SK-N-SH (cell line): Measurements from ENCODE around the gene SAA4. TPM values are rescaled to one million over a fixed set of nuclear protein-coding genes. Genes with fewer than 3 reads are reported as not detected.
"Not testable (repeated sequence)": the region's sequence is repeated elsewhere in the genome, so short reads cannot be mapped to it uniquely, and the experiment has no call there.

Experiments
- CTCF ChIA-PET: fragments of 300-600, 350-600 bp; formaldehyde crosslinking; extraction: SDS; loops from one replicate; lab custom pipeline; 2021; lab: Yijun Ruan, JAX
- POLR2A ChIA-PET: fragments of 350-600 bp; sonication (Branson Sonifier 250); formaldehyde crosslinking; extraction: SDS; loops from one replicate; lab custom pipeline; 2020; ENCODE audit warnings: antibody characterized with exemption, inconsistent platforms; lab: Yijun Ruan, JAX
- DNase-seq: peaks from one replicate; pipeline ENCODE4 v3.0.0; 2012
- H2AFZ ChIP-seq: fragments of 200-600 bp; sonication (generic); 2 replicates; pipeline ENCODE4 v1.8.1; 2016; ENCODE audit warnings: antibody characterized with exemption, mild to moderate bottlenecking, low read depth
- H3F3A ChIP-seq: fragments of 200-600 bp; sonication (generic); replicated peaks from 2 replicates; pipeline ENCODE3; 2016; ENCODE audit warnings: antibody characterized with exemption, mild to moderate bottlenecking; ENCODE audit not compliant: insufficient read depth
- H3K27ac ChIP-seq, 2 experiments: fragments of 200-500 bp in 1 of 2; fragments of 200-600 bp in 1 of 2; sonication (Bioruptor generic) in 1 of 2; sonication (generic), shearing (Covaris generic) in 1 of 2; 2 replicates each; pipeline versions ENCODE4 v1.5.1 to v1.6.1; 2014 to 2016; ENCODE audit warnings: low read depth in 2 of 2, inconsistent platforms in 1 of 2, low read length in 1 of 2, mild to moderate bottlenecking in 1 of 2, mixed read lengths in 1 of 2
- H3K27me3 ChIP-seq: fragments of 200-600 bp; sonication (generic), shearing (Covaris generic); 2 replicates; pipeline ENCODE4 v1.6.1; 2016; ENCODE audit warnings: mixed run types; ENCODE audit not compliant: insufficient read depth
- H3K36me3 ChIP-seq, 2 experiments: fragments of 200-500 bp in 1 of 2; fragments of 200-600 bp in 1 of 2; sonication (Bioruptor generic) in 1 of 2; sonication (generic) in 1 of 2; replicated peaks in 1 of 2; 2 replicates each; pipeline versions ENCODE3 to v1.5.1; 2014 to 2016; ENCODE audit warnings: low read length in 1 of 2, mild to moderate bottlenecking in 1 of 2; ENCODE audit not compliant: insufficient read depth in 2 of 2, control insufficient read depth in 1 of 2
- H3K4me1 ChIP-seq, 2 experiments: fragments of 200-500 bp in 1 of 2; fragments of 200-600 bp in 1 of 2; sonication (Bioruptor generic) in 1 of 2; sonication (generic), shearing (Covaris generic) in 1 of 2; 2 replicates each; pipeline versions ENCODE4 v1.5.1 to v1.6.1; 2014 to 2016; ENCODE audit warnings: low read depth in 1 of 2, low read length in 1 of 2, mixed run types in 1 of 2; ENCODE audit not compliant: insufficient read depth in 2 of 2, control insufficient read depth in 1 of 2
- H3K4me2 ChIP-seq: fragments of 200-600 bp; sonication (generic), shearing (Covaris generic); 2 replicates; pipeline ENCODE4 v1.6.1; 2017; ENCODE audit warnings: mixed run types
- H3K4me3 ChIP-seq, 2 experiments: fragments of 200-500 bp in 1 of 2; fragments of 200-600 bp in 1 of 2; sonication (Bioruptor generic) in 1 of 2; sonication (generic), shearing (Covaris generic) in 1 of 2; 2 replicates each; pipeline versions ENCODE4 v1.5.1 to v1.8.1; 2014 to 2016; ENCODE audit warnings: low read depth in 2 of 2, inconsistent platforms in 1 of 2, low read length in 1 of 2, mild to moderate bottlenecking in 1 of 2, mixed read lengths in 1 of 2, moderate library complexity in 1 of 2
- H3K79me2 ChIP-seq: fragments of 200-600 bp; sonication (generic); 2 replicates; pipeline ENCODE4 v1.8.1; 2017; ENCODE audit warnings: mild to moderate bottlenecking; ENCODE audit not compliant: insufficient read depth
- H3K9ac ChIP-seq: fragments of 200-600 bp; sonication (generic); 2 replicates; pipeline ENCODE4 v1.6.1; 2017; ENCODE audit warnings: mixed run types
- H3K9me2 ChIP-seq: fragments of 200-600 bp; sonication (generic); 2 replicates; pipeline ENCODE4 v1.6.1; 2017; ENCODE audit warnings: mixed run types
- H3K9me3 ChIP-seq: fragments of 200-600 bp; sonication (generic); 2 replicates; pipeline ENCODE4 v1.6.1; 2017; ENCODE audit warnings: mixed run types, mild to moderate bottlenecking, moderate library complexity
- H4K20me1 ChIP-seq: fragments of 200-600 bp; sonication (generic); 2 replicates; pipeline ENCODE4 v1.6.1; 2017; ENCODE audit warnings: mild to moderate bottlenecking, mixed run types; ENCODE audit not compliant: insufficient read depth
- CHD2 ChIP-seq: fragments of 150-350 bp; IDR thresholded peaks from 2 replicates; pipeline ENCODE4 v1.6.1; 2018; ENCODE audit warnings: low read length; ENCODE audit not compliant: partially characterized antibody
- EZH2phosphoT487 ChIP-seq: fragments of 200-600 bp; sonication (generic); IDR thresholded peaks from 2 replicates; pipeline ENCODE4 v1.6.1; 2017; ENCODE audit warnings: low read depth, mixed run types, mild to moderate bottlenecking, antibody characterized with exemption, moderate library complexity, borderline replicate concordance
- FOSL2 ChIP-seq: IDR thresholded peaks from 2 replicates; pipeline ENCODE4 v1.4.0; 2012; ENCODE audit warnings: low read depth, mild to moderate bottlenecking, moderate library complexity, borderline replicate concordance
- FOXJ3 ChIP-seq: sonication (generic); formaldehyde crosslinking; IDR thresholded peaks from 2 replicates; pipeline ENCODE4 v1.5.1; 2020; ENCODE audit warnings: mild to moderate bottlenecking, missing genetic modification reagents
- FOXM1 ChIP-seq: IDR thresholded peaks from 2 replicates; pipeline ENCODE4 v1.4.0; 2012; ENCODE audit warnings: low read depth, mild to moderate bottlenecking
- GABPA ChIP-seq: IDR thresholded peaks from 2 replicates; pipeline ENCODE4 v1.4.0; 2012; ENCODE audit warnings: low read depth, mild to moderate bottlenecking
- IRF3 ChIP-seq: fragments of 150-350 bp; IDR thresholded peaks from 2 replicates; pipeline ENCODE4 v1.6.1; 2016; ENCODE audit warnings: mild to moderate bottlenecking, low read depth, low read length
- JUND ChIP-seq: IDR thresholded peaks from 2 replicates; pipeline ENCODE4 v1.4.0; 2012
- MEF2A ChIP-seq: IDR thresholded peaks from 2 replicates; pipeline ENCODE4 v1.4.0; 2012; ENCODE audit warnings: low read depth, borderline replicate concordance
- RAD21 ChIP-seq: IDR thresholded peaks from 2 replicates; pipeline ENCODE4 v1.6.1; 2012; ENCODE audit warnings: mild to moderate bottlenecking, low read length
- REST ChIP-seq: IDR thresholded peaks from 2 replicates; pipeline ENCODE4 v1.6.1; 2012; ENCODE audit warnings: mild to moderate bottlenecking, low read depth, low read length, moderate library complexity
- RFX5 ChIP-seq: IDR thresholded peaks from 2 replicates; pipeline ENCODE4 v1.6.1; 2012; ENCODE audit warnings: mild to moderate bottlenecking, improper control_type of control experiment, low read length
- RXRA ChIP-seq: IDR thresholded peaks from 2 replicates; pipeline ENCODE4 v1.4.0; 2012; ENCODE audit warnings: low read depth, mild to moderate bottlenecking, borderline replicate concordance
- SIN3A ChIP-seq: IDR thresholded peaks from 2 replicates; pipeline ENCODE4 v1.6.1; 2012; ENCODE audit warnings: low read depth, mild to moderate bottlenecking, low read length, moderate library complexity, borderline replicate concordance
- SMC3 ChIP-seq: IDR thresholded peaks from 2 replicates; pipeline ENCODE4 v1.6.1; 2012; ENCODE audit warnings: low read depth, low read length, improper control_type of control experiment
- TAF1 ChIP-seq: IDR thresholded peaks from 2 replicates; pipeline ENCODE4 v1.6.1; 2012; ENCODE audit warnings: low read depth, mild to moderate bottlenecking, low read length, moderate library complexity, borderline replicate concordance
- USF1 ChIP-seq: IDR thresholded peaks from 2 replicates; pipeline ENCODE4 v1.4.0; 2012; ENCODE audit warnings: low read depth, borderline replicate concordance
- USF2 ChIP-seq: fragments of 150-350 bp; IDR thresholded peaks from 2 replicates; pipeline ENCODE4 v1.6.1; 2017; ENCODE audit warnings: antibody characterized with exemption, low read length, low read depth, borderline replicate concordance
- ZBTB33 ChIP-seq: IDR thresholded peaks from 2 replicates; pipeline ENCODE4 v1.4.0; 2012; ENCODE audit warnings: low read depth, borderline replicate concordance
- WGBS: methylation state at CpG from one replicate; pipeline ENCODE4 v1.1.6; 2017; ENCODE audit warnings: low lambda C conversion rate; 5-methylcytosine and 5-hydroxymethylcytosine counted together
- polyA plus RNA-seq, 3 experiments: library from polyadenylated mRNA; depleted of rRNA; stranded (reverse); fragments of >200 nt; gene quantifications; 2 replicates each; pipeline ENCODE4 v1.2.3, GENCODE V29; 2012

The SAA4 gene
- polyA plus RNA-seq, 1 of the 3 experiments (the other 2 are of a cell fraction) = not detected

- H3K4me1 ChIP-seq = no peaks in the 10 kb centered on the region
- CTCF ChIA-PET = interaction anchor here (1.5 kb wide), 1 partner anchor 20 kb away, joined by 4 read pairs; no protein-coding TSS in a partner anchor
- H3K27me3 ChIP-seq = no peaks in the 10 kb centered on the region
- H3K4me3 ChIP-seq = no peak overlapping the region
- no peaks in the 10 kb centered on the region for H3K79me2 ChIP-seq
- TF ChIP-seq FOXM1 (no peak), RAD21 (no peak), SMC3 (no peak), RXRA (no peak), RFX5 (no peak), FOXJ3 (CRISPR knock-in tag) (no peak), FOSL2 (no peak), SIN3A (no peak), USF1 (no peak), JUND (no peak), ZBTB33 (no peak), TAF1 (no peak), CHD2 (no peak), GABPA (no peak), MEF2A (no peak), IRF3 (no peak), USF2 (no peak), EZH2phosphoT487 (no peak), REST (no peak)
- TF ChIP-seq, all 33 proteins: peak for 0
- 68% methylated on average over 3 of the region's 3 CpGs for WGBS
- POLR2A ChIA-PET = no interaction called here
- Histone ChIP-seq H2AFZ (no peak overlapping the region), H3K9ac (no peak overlapping the region), H3K9me2 (no peaks in the 10 kb centered on the region), H3K36me3 (no peaks in the 10 kb centered on the region), H3F3A (no peaks in the 10 kb centered on the region), H4K20me1 (no peaks in the 10 kb centered on the region), H3K9me3 (no peaks in the 10 kb centered on the region), H3K4me2 (no peak overlapping the region), H3K27ac (no peak overlapping the region)
- DNase-seq = no peak
Observed at GRCh38 chr11:18191376-18191775, 45.2 kb downstream of the SAA4 start.

GRCh38 chr11:18189476-18190245 is 46.9 kb downstream of the SAA4 start:
- H4K20me1 ChIP-seq, H3K9me2 ChIP-seq, H3K9me3 ChIP-seq, H3K27me3 ChIP-seq, H3K9ac ChIP-seq, H3K4me2 ChIP-seq, H3F3A ChIP-seq, H3K36me3 ChIP-seq, H3K79me2 ChIP-seq, H3K4me3 ChIP-seq, DNase-seq, H3K27ac ChIP-seq, H3K4me1 ChIP-seq, H2AFZ ChIP-seq: not testable (repeated sequence)
- ChIA-PET CTCF (interaction anchor here (1.5 to 3.3 kb wide), 2 partner anchors 14 to 32 kb away, joined by 3 to 9 read pairs; no protein-coding TSS in a partner anchor), POLR2A (interaction anchor here (0.6 kb wide), 1 partner anchor 212 kb away, joined by 3 read pairs; no protein-coding TSS in a partner anchor)
- 60% methylated on average over 29 of the region's 34 CpGs for WGBS
